HEK293 (cell line): ENCODE results near the gene RNF40.

Experiments
- CTCF ChIA-PET: fragments of 350-600 bp; formaldehyde crosslinking; extraction: SDS; loops from one replicate; lab custom pipeline; 2021; ENCODE audit warnings: antibody characterized with exemption; lab: Yijun Ruan, JAX
- POLR2A ChIA-PET: fragments of 300-600 bp; formaldehyde crosslinking; extraction: SDS; loops from one replicate; lab custom pipeline; 2020; ENCODE audit warnings: antibody characterized with exemption, inconsistent platforms; lab: Yijun Ruan, JAX
- H3K27ac ChIP-seq: fragments of 200-500 bp; sonication (Bioruptor generic); 2 replicates; pipeline ENCODE4 v1.5.1; 2014; ENCODE audit warnings: low read depth, low read length, control low read depth, inconsistent platforms; ENCODE audit errors: extremely low read depth
- H3K36me3 ChIP-seq, 2 experiments: fragments of 200-500 bp in 1 of 2; sonication (Bioruptor generic) in 1 of 2; 1 replicate in 1 of 2; 2 replicates in 1 of 2; pipeline ENCODE4 v1.5.1; 2014 to 2017; ENCODE audit warnings: inconsistent platforms in 2 of 2, low read length in 2 of 2; ENCODE audit not compliant: control insufficient read depth in 2 of 2, insufficient read depth in 1 of 2
- H3K4me1 ChIP-seq: fragments of 200-500 bp; sonication (Bioruptor generic); 2 replicates; pipeline ENCODE4 v1.5.1; 2014; ENCODE audit warnings: mild to moderate bottlenecking, low read length, inconsistent platforms; ENCODE audit not compliant: control insufficient read depth, insufficient read depth
- H3K4me3 ChIP-seq: 2 replicates; pipeline ENCODE4 v1.5.1; 2011; ENCODE audit warnings: low read depth, mild to moderate bottlenecking, control low read depth, low read length, moderate library complexity
- H3K9me3 ChIP-seq: fragments of 200-500 bp; sonication (Bioruptor generic); 2 replicates; pipeline ENCODE4 v1.5.1; 2014; ENCODE audit warnings: low read depth, low read length, inconsistent platforms; ENCODE audit not compliant: control insufficient read depth, insufficient read depth
- EGR2 ChIP-seq: fragments of 450-650 bp; formaldehyde crosslinking; IDR thresholded peaks from 2 replicates; pipeline ENCODE4 v1.5.1; 2016; ENCODE audit warnings: low read depth, missing biosample characterization, missing genetic modification characterization
- GFI1B ChIP-seq: fragments of 450-650 bp; formaldehyde crosslinking; IDR thresholded peaks from 2 replicates; pipeline ENCODE4 v1.5.1; 2016; ENCODE audit warnings: missing biosample characterization, missing genetic modification characterization
- IKZF3 ChIP-seq: fragments of 450-650 bp; IDR thresholded peaks from 2 replicates; pipeline ENCODE4 v1.5.0; 2018; ENCODE audit warnings: missing biosample characterization, mild to moderate bottlenecking, missing genetic modification characterization, moderate library complexity
- KLF17 ChIP-seq: fragments of 450-650 bp; formaldehyde crosslinking; IDR thresholded peaks from 2 replicates; pipeline ENCODE4 v1.5.1; 2016; ENCODE audit warnings: missing biosample characterization, missing genetic modification characterization
- PRDM1 ChIP-seq: fragments of 450-650 bp; formaldehyde crosslinking; IDR thresholded peaks from 2 replicates; pipeline ENCODE4; 2016; ENCODE audit warnings: missing biosample characterization, missing genetic modification characterization
- REPIN1 ChIP-seq: fragments of 450-650 bp; formaldehyde crosslinking; IDR thresholded peaks from 2 replicates; pipeline ENCODE4 v1.5.1; 2017; ENCODE audit warnings: missing biosample characterization, missing genetic modification characterization, low read depth
- TCF7L2 ChIP-seq: IDR thresholded peaks from 2 replicates; pipeline ENCODE4 v1.6.1; 2011; ENCODE audit warnings: low read depth, mild to moderate bottlenecking, inconsistent platforms, low read length, moderate library complexity, borderline replicate concordance
- WT1 ChIP-seq: fragments of 450-650 bp; formaldehyde crosslinking; IDR thresholded peaks from 2 replicates; pipeline ENCODE4 v1.5.1; 2016; ENCODE audit warnings: missing biosample characterization, missing genetic modification characterization
- ZBTB17 ChIP-seq: fragments of 450-650 bp; formaldehyde crosslinking; IDR thresholded peaks from 2 replicates; pipeline ENCODE4 v1.5.1; 2016; ENCODE audit warnings: missing biosample characterization, missing genetic modification characterization
- ZBTB20 ChIP-seq: fragments of 450-650 bp; formaldehyde crosslinking; IDR thresholded peaks from 2 replicates; pipeline ENCODE4 v1.5.1; 2016; ENCODE audit warnings: missing biosample characterization, missing genetic modification characterization
- ZBTB21 ChIP-seq: fragments of 450-650 bp; formaldehyde crosslinking; IDR thresholded peaks from 2 replicates; pipeline ENCODE4 v1.5.1; 2017; ENCODE audit warnings: missing biosample characterization, missing genetic modification characterization
- ZBTB26 ChIP-seq: fragments of 450-650 bp; formaldehyde crosslinking; optimal IDR thresholded peaks from 2 replicates; pipeline ENCODE3; 2016; ENCODE audit warnings: missing biosample characterization, mild to moderate bottlenecking, missing genetic modification characterization
- ZBTB48 ChIP-seq: fragments of 450-650 bp; formaldehyde crosslinking; IDR thresholded peaks from 2 replicates; pipeline ENCODE4 v1.5.1; 2016; ENCODE audit warnings: missing biosample characterization, missing genetic modification characterization
- ZFHX2 ChIP-seq: fragments of 450-650 bp; formaldehyde crosslinking; conservative IDR thresholded peaks from 2 replicates; pipeline ENCODE4 v1.5.1; 2016; ENCODE audit warnings: missing biosample characterization, missing genetic modification characterization
- ZNF133 ChIP-seq: fragments of 450-650 bp; formaldehyde crosslinking; IDR thresholded peaks from 2 replicates; pipeline ENCODE4 v1.5.1; 2016; ENCODE audit warnings: missing biosample characterization, missing genetic modification characterization
- ZNF148 ChIP-seq: fragments of 450-650 bp; formaldehyde crosslinking; IDR thresholded peaks from 2 replicates; pipeline ENCODE4 v1.5.0; 2017; ENCODE audit warnings: missing biosample characterization, missing genetic modification characterization, borderline replicate concordance
- ZNF2 ChIP-seq: fragments of 450-650 bp; formaldehyde crosslinking; IDR thresholded peaks from 2 replicates; pipeline ENCODE4 v1.5.1; 2016; ENCODE audit warnings: missing biosample characterization, missing genetic modification characterization
- ZNF280D ChIP-seq: fragments of 450-650 bp; formaldehyde crosslinking; IDR thresholded peaks from 2 replicates; pipeline ENCODE4 v1.5.1; 2016; ENCODE audit warnings: missing biosample characterization, missing genetic modification characterization
- ZNF366 ChIP-seq: fragments of 450-650 bp; formaldehyde crosslinking; conservative IDR thresholded peaks from 2 replicates; pipeline ENCODE4 v1.5.1; 2016; ENCODE audit warnings: missing biosample characterization, missing genetic modification characterization
- ZNF626 ChIP-seq: fragments of 450-650 bp; sonication (Bioruptor Pico); formaldehyde crosslinking; IDR thresholded peaks from 2 replicates; pipeline ENCODE4 v1.5.1; 2018; ENCODE audit warnings: missing biosample characterization, missing genetic modification characterization, inconsistent platforms
- ZNF664 ChIP-seq: fragments of 450-650 bp; formaldehyde crosslinking; IDR thresholded peaks from 2 replicates; pipeline ENCODE4 v1.5.1; 2016; ENCODE audit warnings: missing biosample characterization, missing genetic modification characterization
- ZNF785 ChIP-seq: fragments of 450-650 bp; formaldehyde crosslinking; IDR thresholded peaks from 2 replicates; pipeline ENCODE4 v1.5.1; 2016; ENCODE audit warnings: missing biosample characterization, missing genetic modification characterization
- ZSCAN4 ChIP-seq: fragments of 450-650 bp; formaldehyde crosslinking; IDR thresholded peaks from 2 replicates; pipeline ENCODE4 v1.5.1; 2017; ENCODE audit warnings: missing biosample characterization, missing genetic modification characterization

RNF40 gene

GRCh38 chr16:30750876-30751465 is 11.2 kb upstream of the RNF40 start:
- TF ChIP-seq EGR2 (tag by site-specific recombination) = peak; percentile 70; the same call in 1 of the 2 replicates
- no peak for TF ChIP-seq ZNF626 (tag by site-specific recombination)
- TF ChIP-seq ZFHX2 (tag by site-specific recombination) = 0 out of 2 replicates have a peak, but pooled peaks have one; percentile 12
- TF ChIP-seq ZBTB17 (tag by site-specific recombination) = no peak
- peak; percentile 12 for TF ChIP-seq ZBTB26 (tag by site-specific recombination)
- TF ChIP-seq WT1 (tag by site-specific recombination) = no peak
- Histone ChIP-seq H3K36me3 (peaks cover 30 to 65% of the 10 kb centered on the region in 2 experiments), H3K4me1 (peaks cover 3% of the 10 kb centered on the region; the same call in 1 of the 2 replicates), H3K4me3 (no peak overlapping the region), H3K9me3 (no peaks in the 10 kb centered on the region), H3K27ac (no peak overlapping the region)
- CTCF ChIA-PET = no interaction called here
- POLR2A ChIA-PET = interaction anchor here (0.8 to 1.5 kb wide), 3 partner anchors 9 to 52 kb away, joined by 3 to 5 read pairs (median 4); partner anchors contain the start of gene SRCAP

- H3K36me3 ChIP-seq = peaks cover 30 to 90% of the 10 kb centered on the region in 2 experiments
- H3K4me1 ChIP-seq = no peaks in the 10 kb centered on the region
- no peak overlapping the region for H3K4me3 ChIP-seq
- no peaks in the 10 kb centered on the region for H3K9me3 ChIP-seq
- CTCF ChIA-PET = no interaction called here
- TF ChIP-seq ZNF785 (tag by site-specific recombination) = no peak
- TF ChIP-seq ZNF280D = no peak
- no peak for TF ChIP-seq KLF17
- no peak for TF ChIP-seq ZNF366
- TF ChIP-seq IKZF3 = no peak
- no peak for TF ChIP-seq ZNF664 (tag by site-specific recombination)
- no peak for TF ChIP-seq ZNF133 (tag by site-specific recombination)
- no peak for TF ChIP-seq ZBTB17 (tag by site-specific recombination)
- no peak for TF ChIP-seq ZBTB48 (tag by site-specific recombination)
- TF ChIP-seq REPIN1 (tag by site-specific recombination) = no peak
- TF ChIP-seq ZNF2 (tag by site-specific recombination) = no peak
- no peak for TF ChIP-seq GFI1B (tag by site-specific recombination)
- no peak for TF ChIP-seq ZBTB20
- no peak for TF ChIP-seq ZNF148 (tag by site-specific recombination)
- TF ChIP-seq ZBTB21 (tag by site-specific recombination) = no peak
- no peak for TF ChIP-seq ZSCAN4 (tag by site-specific recombination)
- TF ChIP-seq TCF7L2 = no peak
- no peak for TF ChIP-seq PRDM1 (tag by site-specific recombination)
- TF ChIP-seq, all 188 proteins: peak for 0
- POLR2A ChIA-PET = interaction anchor here (0.5 to 1.8 kb wide), 2 partner anchors 13 to 221 kb away, joined by 3 to 4 read pairs; a partner anchor contains a TSS
- H3K27ac ChIP-seq = no peak overlapping the region
Observed at GRCh38 chr16:30753596-30753995, 8.5 kb upstream of the RNF40 start.
